Activated CD4-positive, alpha-beta T cell treated with anti-CD3 and anti-CD28 coated beads, Interleukin-2, amount 50 U/mL, for 4 hours (primary cell): ENCODE data around the gene GEMIN2.
"Not testable (repeated sequence)": the region's sequence is repeated elsewhere in the genome, so short reads cannot be mapped to it uniquely, and the experiment has no call there.

Source experiments
- DNase-seq, 2 experiments: peaks; one replicate each; pipeline ENCODE4 v3.0.0-alpha.2; 2020

Gene GEMIN2

DNA sequence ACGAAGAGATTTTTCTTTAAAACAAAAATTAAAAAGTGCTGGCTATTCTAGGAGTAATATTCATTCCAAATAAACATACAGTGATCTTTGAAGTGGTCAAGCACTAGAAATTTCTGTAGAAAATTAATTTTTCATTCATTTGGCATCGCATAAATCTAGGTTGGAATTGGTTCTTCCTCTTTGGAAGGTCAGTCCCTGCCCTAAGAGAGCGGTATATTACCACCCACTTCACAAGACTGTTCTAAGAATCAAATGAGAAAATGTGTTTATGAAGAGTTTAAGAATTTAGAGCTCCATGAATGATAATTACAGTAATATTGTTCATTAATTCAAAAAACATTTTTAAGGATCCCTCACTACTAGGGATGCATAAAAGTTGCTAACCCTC, 444 bp upstream of the GEMIN2 start:
- DNase-seq: no peak

DNA sequence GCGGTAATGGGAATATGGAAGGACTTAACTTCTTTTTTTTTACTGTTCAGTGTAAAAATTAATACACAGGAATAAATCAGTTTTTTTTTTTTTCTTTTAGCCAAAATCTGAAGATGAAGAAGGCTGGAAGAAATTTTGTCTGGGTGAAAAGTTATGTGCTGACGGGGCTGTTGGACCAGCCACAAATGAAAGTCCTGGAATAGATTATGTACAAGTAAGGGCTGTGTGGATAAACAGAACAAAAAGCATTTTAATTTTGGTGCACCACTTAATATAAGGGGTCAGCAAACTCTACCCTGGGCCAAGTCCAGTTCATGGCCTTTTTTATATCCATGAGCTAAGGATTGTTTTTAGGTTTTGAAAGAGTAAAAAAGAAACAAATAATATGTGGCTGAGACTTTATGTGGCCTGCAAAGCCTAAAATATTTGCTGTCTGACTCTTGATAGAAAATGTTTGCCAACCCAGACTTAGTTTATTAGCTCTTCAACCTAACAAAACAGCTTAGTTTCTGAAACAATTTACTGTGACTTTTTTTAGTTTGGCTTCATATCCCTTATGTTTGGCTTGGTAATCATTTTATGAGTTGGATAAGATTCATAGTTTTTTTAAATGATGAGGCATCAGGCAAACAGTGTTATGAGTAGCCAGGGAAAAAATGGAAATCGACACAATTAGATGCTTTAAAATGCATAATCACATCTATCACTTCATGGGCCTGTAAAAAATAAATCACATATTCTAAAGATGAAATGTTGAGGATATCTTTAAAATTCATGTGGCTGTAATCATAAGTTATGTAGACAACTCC, 8.4 kb downstream of the GEMIN2 start:
- no peak for DNase-seq

DNA sequence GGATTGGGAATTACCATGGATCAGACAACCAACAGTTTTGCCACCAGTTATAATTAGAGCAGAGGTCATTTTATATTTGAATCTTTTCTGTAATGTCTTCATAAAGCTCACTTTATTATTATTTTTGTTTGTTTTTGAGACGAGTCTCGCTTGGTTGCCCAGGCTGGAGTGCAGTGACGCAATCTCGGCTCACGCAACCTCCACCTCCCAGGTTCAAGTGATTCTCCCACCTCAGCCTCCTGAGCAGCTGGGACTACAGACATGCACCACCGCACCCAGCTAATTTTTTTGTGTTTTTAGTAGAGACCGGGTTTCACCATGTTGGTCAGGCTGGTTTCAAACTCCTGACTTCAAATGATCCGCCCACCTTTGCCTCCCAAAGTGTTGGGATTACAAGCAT, 23.7 kb downstream of the GEMIN2 start:
- DNase-seq: not testable (repeated sequence)

DNA sequence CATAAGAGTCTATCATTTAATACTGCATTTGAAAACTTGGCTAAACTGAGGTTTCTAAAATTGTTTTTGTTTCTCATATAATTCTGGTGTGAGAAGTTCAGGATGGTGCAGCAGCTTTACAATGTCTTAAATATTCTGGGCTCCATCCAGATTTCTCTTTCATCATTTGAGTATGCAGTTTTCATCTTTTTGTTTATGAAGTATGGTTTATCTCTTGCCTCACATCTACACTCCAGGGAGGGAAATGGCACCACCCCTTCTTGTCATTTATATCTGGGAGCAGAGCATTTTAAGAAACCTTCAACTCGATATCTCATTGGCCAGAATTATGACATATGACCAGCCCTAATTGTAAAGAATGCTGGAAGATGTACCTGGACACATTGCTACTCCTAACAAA, 24.3 kb downstream of the GEMIN2 start:
- DNase-seq: no peak

DNA sequence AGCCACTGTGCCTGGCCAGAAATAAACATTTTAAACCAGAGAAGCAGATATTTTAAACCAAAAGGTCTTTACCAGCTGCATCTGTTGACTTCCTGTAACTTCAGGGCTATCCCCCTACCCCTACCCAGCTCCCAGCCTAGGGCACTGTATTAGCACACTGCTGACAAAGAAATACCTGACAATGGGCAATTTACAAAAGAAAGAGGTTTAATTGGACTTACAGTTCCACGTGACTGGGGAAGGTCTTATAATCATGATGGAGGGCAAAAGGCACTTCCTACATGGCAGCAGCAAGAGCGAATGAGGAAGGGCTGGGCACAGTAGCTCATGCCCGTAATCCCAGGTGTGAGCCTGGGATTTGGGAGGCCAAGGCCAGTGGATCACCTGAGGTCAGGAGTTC, 26.0 kb downstream of the GEMIN2 start:
- DNase-seq: no peak

DNA sequence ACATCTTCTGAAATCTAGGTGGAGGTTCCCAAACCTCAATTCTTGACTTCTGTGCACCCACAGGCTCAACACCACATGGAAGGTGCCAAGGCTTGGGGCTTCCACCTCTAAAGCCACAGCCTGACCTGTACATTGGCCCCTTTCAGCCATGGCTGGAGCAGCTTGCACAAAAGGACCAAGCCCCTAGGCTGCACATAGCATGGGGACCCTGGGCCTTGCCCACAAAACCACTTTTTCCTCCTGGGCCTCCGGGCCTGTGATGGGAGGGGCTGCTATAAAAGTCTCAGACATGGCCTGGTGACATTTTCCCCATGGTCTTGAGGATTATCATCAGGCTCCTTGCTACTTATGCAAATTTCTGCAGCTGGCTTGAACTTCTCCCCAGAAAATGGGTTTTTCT, 27.5 kb downstream of the GEMIN2 start:
- not testable (repeated sequence) for DNase-seq

DNA sequence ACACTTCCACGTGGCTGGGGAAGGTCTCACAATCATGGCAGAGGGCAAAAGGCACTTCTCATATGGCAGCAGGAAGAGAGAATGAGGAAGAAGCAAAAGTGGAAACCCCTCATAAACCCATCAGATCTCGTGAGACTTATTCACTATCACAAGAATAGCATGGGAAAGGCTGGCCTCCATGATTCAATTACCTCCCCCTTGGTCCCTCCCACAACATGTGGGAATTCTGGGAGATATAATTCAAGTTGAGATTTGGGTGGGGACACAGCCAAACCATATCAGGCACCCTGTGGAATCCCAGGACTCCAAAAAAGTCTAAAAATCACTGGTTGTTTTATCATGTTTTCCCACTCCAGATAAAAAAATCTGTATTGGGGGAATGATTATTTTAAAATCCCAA, 29.1 kb downstream of the GEMIN2 start:
- not testable (repeated sequence) for DNase-seq

DNA sequence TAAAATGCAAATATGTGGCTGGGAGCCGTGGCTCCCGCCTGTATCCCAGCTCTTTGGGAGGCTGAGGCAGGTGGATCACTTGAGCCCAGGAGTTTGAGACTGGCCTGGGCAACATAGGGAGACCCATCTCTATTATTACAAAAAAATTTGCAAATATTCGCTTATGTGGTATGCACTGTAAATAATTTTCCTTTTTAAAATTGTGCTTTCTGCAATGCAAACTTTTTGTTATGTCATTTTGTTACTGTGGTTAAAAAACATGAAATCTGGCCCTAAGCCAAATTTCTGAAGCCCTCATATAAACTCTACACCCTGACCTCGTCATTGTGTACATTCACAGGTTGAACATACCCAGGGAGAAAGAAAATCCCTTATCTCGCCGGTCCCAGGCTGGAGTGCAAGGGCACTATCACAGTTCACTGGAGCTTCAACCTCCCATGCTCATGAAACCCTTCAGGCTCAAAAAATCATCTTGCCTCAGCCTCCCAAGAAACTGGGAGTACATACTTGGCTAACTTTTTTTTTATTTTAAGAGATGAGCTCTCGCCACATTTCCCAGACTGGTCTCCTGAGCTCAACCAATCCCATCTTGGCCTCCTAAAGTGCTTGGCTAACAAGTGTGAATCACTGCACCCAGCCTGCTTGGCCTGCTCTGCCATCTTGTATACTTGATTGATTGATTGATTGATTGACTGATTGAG, 31.3 kb downstream of the GEMIN2 start:
- no peak for DNase-seq

DNA sequence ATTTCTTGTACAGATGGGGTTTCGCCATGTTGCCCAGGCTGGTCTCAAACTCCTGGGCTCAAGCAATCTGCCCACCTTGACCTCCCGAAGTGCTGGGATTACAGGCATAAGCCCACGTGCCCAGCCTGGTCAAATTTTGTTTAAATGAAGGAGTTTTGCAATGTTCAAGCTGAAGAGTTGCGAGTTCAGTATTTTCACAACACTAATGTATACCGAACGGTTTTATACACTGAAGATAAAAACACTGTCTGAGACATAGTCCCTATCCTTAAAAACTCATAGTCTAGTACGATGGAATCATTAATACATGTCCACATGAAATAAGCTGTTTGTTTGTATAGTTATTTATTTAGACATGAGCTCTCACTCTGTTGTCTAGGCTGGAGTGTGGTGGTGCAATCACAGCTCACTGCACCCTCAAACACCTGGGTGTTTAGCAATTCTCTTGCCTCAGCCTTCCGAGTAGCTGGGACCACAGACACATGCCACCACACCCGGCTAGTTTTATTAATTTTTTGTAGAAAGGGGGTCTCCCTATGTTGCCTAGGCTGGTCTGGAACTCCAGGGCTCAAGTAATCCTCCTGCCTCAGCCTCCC, 40.6 kb downstream of the GEMIN2 start:
- no peak for DNase-seq

DNA sequence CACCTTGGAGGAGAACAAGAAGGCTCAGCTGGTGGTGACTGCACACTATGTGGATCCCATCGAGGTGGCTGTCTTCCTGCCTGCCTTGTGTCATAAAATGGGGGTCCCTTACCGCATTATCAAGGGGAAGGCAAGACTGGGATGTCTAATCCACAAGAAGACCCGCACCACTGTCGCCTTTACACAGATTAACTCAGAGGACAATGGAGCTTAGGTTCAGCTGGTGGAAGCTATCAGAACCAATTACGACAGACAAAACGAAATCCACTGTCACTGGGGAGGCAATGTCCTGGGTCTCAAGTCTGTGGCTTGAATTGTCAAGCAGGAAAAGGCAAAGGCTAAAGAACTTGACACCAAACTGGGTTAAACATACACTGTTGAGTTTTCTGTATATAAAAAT, 43.4 kb downstream of the GEMIN2 start:
- no peak for DNase-seq

DNA sequence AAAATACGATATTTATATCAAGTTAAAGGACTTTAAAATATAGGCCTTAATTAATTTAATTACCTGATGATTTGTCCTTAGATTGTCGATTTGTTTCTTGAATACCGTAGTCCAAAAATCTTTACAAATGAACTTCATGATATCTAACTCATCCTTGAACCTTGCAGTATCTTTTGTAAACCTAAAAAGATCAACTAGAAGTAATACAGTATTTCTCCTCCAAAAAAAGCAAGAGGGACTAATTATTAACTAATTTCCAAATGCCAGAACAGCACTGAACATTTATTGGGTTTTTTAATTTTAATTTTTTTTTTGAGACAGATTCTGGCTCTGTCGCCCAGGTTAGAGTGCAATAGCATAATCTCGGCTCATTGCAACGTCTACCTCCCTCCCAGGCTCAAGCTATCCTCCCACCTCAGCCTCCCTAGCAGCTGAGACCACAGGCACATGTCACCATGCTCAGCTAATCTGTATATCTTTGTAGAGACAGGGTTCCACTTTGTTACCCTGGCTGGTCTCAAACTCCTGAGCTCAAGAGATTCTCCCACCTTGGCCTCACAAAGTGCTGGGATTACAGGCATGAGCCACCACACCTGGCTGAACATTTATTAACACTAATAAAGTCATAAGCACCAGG, 44.2 kb downstream of the GEMIN2 start:
- DNase-seq: no peak

DNA sequence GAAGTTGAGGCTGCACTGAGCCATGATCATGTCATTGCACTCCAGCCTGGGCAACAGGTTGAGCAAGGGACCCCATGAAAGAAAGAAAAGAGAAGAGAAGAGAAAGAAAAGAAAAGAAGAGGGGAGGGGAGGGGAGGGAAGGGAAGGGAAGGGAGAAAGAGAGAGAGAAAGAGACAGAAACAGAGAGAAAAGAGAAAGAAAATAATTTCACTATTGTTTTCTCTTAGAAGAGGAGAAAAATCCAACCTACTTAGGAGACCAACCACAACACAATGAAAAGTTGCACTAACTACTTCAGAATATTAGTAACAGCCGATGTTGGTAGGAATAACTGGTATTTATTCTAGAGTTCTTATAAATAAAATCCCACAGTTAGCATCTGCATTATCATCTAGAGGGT, 46.4 kb downstream of the GEMIN2 start:
- DNase-seq: no peak

DNA sequence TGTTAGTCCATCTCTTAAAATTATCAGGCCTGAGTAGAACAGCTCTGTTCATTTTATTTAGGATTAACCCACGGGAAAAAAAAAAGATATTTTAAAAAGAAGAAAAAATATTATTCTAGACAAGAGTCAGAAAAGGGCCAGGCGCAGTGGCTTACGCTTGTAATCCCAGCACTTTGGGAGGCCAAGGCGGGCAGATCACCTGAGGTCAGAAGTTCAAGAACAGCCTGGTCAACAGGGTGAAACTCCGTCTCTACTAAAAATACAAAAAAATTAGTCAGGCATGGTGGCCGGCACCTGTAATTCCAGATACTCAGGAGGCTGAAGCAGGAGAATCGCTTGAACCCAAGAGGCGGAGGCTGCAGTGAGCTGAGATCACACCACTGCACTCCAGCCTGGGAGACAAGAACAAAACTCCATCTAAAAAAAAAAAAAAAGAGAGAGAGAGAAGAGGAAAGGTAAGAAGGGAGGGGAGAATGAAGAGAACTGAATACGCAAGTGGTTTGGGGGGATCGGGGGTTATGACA, 53.7 kb downstream of the GEMIN2 start:
- not testable (repeated sequence) for DNase-seq

DNA sequence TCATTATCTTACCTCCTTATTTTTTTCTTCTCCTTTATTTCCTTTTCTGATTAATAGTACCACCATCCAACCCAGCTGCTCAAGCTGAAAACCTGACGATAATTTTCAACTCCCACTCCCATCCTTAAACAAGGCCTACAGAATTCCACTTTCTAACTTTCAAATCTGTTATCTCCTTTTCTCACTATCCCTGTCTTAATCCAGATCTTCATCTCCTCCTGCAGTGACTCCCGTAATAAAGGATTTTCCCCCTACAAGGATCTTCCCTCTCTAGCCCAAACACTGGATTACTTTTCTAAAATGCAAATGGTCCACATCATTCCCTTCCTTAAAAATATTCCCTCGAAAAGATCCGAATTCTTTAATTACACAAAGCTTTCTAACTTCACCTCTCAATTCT, 54.5 kb downstream of the GEMIN2 start:
- no peak for DNase-seq

DNA sequence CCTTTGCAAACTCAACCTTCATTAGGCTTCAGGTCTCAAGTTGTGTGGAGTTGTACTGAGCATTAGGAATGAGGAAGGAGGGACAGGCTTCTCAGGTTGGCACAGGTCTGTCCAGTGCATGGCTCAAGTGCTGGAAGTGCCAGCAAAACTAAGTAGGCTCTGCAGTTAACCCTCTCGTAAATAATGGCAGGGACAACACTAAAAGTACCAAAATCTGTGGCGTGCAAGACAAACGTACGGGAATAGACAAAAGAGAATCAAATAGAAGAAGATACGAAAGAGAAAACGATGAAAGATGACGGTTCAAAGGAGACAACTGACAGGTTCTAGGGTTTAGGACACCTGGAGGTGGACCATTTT, 55.4 kb downstream of the GEMIN2 start:
- DNase-seq: no peak

DNA sequence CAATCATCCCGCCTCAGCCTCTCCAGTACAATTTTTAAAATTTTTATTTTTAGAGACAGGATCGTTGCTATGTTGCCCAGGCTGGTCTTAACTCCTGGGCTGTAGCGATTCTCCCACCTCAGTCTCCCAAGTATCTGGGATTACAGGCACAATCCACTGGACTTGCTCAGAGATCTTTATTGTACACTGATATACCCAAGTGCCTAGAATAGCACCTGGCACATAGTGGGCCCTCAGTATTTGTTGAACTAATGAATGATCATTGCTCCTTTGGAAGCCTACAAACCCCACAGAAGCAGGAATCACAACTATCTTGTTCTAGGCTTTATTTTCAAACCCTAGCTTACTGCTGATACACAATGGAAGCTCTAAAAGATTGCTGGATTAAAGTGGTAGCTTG, 59.1 kb downstream of the GEMIN2 start:
- DNase-seq: no peak

DNA sequence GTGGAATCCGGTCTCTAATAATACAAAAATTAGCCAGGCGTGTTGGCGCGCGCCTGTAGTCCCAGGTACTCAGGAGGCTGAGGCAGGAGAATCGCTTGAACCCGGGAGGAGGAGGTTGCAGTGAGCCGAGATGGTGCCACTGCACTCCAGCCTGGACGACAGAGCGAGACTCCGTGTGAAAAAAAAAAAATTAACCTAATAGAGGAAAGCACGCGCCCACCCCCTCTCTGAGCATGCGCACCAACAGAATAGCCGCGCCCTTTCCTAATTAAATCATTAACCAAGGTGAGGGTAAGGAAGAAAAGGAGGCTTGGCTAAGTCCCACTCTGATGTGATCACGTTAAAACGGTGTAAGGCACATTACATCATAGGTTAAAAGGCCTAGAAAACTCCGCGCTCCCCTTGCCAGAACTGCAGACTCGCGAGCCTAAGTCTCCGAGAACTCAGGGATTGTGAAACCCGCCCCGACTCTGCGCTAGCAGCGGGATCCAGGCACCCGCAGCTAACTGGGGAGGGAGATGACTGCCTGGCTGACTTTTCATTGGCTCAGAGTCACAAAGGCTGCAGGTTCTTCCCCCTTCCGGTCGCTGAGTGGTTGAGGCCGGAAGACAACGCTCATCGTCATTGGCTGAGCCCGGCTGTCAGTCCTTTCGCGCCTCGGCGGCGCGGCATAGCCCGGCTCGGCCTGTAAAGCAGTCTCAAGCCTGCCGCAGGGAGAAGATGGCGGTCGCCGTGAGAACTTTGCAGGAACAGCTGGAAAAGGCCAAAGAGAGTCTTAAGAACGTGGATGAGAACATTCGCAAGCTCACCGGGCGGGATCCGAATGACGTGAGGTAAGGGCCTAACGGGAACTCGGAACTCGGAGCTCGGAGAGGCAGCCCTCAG, 60.7 kb downstream of the GEMIN2 start, which contains the start of gene PNN:
Gene PNN (plus strand): TSS at position 695 of the 885 bp plus-strand sequence. CDS start 26 bp downstream, at position 721.
- DNase-seq: peak; percentile 94 to 96

DNA sequence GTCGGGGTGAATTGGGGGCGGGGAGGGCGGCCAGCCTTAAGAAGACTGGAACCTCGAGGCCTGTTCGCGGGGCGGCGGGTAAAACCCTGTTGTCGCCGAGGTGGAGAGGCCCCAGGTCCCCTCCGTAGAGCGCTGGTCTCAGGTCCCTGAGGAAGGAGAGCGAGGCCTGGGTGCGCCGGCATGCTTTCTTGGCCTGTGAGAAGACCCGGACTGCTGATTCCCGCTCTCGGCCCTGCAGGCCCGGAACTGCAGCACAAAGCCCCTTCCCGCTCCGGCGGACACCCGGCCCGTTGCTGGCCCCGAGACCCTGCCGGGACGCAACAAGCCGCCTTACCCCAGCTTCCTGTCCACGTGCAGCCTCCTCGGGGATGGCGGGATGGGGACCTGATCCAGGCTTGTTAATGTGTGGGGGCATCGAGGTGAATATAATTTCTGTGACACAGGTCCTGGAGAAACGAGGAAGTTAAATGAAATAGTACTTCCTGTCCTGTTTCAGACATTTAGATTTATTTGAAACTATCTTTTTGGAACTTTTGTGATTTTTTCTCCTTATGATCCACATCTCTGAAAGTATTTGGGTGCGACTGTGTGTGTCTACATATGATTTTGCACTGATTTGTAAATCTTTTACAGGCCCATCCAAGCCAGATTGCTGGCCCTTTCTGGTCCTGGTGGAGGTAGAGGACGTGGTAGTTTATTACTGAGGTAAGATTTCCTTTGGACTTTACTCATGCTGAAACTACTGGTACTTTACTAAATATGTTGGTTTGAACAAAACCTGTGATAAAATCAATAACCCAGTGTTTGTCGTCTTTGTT, 61.5 kb downstream of the GEMIN2 start:
- no peak for DNase-seq

DNA sequence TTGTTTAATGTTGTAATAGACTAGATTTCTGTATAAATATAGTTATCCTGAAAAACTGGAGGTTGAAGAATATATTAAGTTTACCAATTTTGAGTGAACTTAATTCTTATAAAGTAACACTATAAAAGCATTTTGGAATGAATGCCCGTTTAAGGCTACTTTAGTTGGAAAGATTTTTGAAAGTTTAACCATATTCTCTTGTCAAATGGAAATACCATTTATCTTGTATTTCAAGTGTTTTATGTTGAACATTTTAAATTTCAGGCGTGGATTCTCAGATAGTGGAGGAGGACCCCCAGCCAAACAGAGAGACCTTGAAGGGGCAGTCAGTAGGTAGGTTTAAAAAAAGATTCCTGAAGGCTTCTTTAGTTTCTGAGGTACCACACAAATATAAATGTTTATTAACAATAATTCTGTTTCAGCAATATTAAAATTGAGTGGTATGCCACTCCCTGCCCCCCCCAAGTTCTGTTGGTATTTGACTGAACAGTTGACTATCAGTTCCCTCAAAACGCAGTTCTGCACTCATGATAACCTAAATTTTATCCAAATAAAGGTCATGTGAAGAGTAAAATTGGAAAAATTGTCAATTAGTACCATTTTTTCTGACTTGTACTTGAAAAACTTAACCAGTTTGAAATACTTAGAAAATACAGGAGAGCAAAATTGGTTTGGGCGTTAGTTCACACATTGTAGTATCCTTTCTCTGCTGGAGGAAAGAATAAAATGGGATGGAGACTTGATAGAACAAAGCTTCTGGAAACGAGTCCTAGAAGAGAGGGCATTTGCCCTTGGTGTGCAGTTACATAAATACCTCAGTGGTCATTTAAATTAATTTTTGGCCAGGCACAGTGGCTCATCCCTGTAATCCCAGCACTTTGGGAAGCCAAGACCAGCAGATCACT, 62.4 kb downstream of the GEMIN2 start:
- DNase-seq: no peak

DNA sequence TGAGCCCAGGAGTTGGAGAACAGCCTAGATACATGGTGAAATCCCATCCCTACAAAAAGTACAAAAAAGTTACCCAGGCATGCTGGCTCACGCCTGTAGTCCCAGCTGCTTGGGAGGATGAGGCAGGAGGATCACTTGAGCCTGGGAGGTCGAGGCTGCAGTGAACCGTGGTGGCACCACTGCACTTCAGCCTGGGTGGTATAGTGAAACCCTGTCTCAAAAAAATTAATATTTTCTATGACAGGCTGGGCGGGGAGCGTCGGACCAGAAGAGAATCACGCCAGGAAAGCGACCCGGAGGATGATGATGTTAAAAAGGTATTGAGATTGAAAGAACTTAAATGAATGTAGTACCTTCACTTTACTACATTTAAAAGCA, 63.0 kb downstream of the GEMIN2 start:
- DNase-seq: no peak
